Measurements from ENCODE around the gene CNTN5. TPM values are rescaled to one million over a fixed set of nuclear protein-coding genes. Genes with fewer than 3 reads are reported as not detected.

Gene CNTN5
- total RNA-seq, 1 donor from 2014 or later = 1.6 TPM

DNA sequence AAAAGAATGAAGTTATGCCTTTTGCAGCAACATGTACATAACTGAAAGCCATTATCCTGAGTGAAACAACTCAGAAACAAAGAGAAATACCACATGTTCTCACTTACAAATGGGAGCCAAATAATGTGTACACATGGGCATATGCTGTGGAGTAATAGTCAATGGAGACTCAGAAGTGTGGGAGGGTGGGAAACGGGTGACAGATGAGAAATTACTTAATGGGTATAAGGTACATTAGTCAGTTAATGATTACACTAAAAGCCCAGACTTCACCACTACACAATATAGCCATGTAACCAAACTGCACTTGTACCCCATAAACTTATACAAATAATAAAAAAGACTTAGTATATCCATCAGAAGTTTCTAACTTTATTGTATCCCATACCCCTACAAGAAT is 992.3 kb downstream of the CNTN5 start:
- no peak for DNase-seq
- TF ChIP-seq, protein P1, sequence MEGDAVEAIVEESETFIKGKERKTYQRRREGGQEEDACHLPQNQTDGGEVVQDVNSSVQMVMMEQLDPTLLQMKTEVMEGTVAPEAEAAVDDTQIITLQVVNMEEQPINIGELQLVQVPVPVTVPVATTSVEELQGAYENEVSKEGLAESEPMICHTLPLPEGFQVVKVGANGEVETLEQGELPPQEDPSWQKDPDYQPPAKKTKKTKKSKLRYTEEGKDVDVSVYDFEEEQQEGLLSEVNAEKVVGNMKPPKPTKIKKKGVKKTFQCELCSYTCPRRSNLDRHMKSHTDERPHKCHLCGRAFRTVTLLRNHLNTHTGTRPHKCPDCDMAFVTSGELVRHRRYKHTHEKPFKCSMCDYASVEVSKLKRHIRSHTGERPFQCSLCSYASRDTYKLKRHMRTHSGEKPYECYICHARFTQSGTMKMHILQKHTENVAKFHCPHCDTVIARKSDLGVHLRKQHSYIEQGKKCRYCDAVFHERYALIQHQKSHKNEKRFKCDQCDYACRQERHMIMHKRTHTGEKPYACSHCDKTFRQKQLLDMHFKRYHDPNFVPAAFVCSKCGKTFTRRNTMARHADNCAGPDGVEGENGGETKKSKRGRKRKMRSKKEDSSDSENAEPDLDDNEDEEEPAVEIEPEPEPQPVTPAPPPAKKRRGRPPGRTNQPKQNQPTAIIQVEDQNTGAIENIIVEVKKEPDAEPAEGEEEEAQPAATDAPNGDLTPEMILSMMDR (IDR thresholded peaks at IDR 0.05; ENCODE audit: partially characterized antibody, unreplicated experiment) = no peak
- no peak overlapping the region for H3K4me3 Mint-ChIP-seq (ENCODE audit: unreplicated experiment)
- H3K27ac Mint-ChIP-seq (ENCODE audit: unreplicated experiment) = no peak overlapping the region
- peaks cover 18% of the 10 kb centered on the region for H3K4me1 Mint-ChIP-seq (ENCODE audit: low read depth, unreplicated experiment)
- no peaks in the 10 kb centered on the region for H3K9me3 Mint-ChIP-seq (ENCODE audit: unreplicated experiment)
- H3K27me3 Mint-ChIP-seq (ENCODE audit: unreplicated experiment) = no peaks in the 10 kb centered on the region
- H3K36me3 Mint-ChIP-seq (ENCODE audit: unreplicated experiment) = no peaks in the 10 kb centered on the region

DNA sequence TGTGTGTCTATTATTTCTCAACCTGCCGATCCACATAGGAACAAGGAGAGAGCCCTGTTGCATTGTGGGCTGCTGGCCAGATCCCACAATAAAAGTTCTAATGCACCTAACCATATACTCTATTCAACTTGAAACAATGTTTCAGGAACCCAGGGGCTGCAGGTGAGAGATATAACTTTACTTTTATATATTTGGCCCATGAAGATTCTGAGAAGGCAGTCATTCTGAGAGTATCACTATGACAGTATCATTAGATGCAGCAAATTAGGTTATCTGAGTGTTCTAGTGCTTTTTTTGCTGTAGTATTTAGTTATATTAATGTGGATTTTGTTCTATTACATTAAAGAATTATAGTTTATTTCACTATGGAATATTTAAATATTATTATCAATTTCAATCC is 1011.2 kb downstream of the CNTN5 start:
- Mint-ChIP-seq H3K4me3 (ENCODE audit: unreplicated experiment) (no peak overlapping the region), H3K36me3 (ENCODE audit: unreplicated experiment) (no peaks in the 10 kb centered on the region), H3K9me3 (ENCODE audit: unreplicated experiment) (peaks cover 2% of the 10 kb centered on the region), H3K4me1 (ENCODE audit: low read depth, unreplicated experiment) (no peaks in the 10 kb centered on the region), H3K27me3 (ENCODE audit: unreplicated experiment) (no peaks in the 10 kb centered on the region), H3K27ac (ENCODE audit: unreplicated experiment) (no peak overlapping the region)
- no peak for DNase-seq
- TF ChIP-seq, protein P1 (IDR thresholded peaks at IDR 0.05; ENCODE audit: partially characterized antibody, unreplicated experiment) = no peak

DNA sequence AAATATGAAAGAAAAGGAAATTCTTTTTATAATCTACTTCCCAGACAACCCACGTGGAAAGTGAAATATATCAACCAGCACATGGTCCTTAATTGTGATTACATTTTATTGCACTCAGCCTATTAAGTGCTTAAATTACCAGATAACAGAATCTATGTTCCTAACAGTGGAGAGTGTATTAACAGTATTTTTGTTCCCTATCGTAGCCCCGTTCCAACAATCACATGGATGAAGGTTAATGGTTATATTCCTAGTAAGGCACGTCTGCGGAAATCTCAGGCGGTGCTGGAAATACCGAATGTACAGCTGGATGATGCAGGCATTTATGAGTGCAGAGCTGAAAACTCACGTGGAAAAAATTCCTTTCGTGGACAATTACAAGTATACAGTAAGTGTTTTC is 1040.3 kb downstream of the CNTN5 start:
- Mint-ChIP-seq H3K27ac (ENCODE audit: unreplicated experiment) (no peak overlapping the region), H3K9me3 (ENCODE audit: unreplicated experiment) (no peaks in the 10 kb centered on the region), H3K36me3 (ENCODE audit: unreplicated experiment) (no peaks in the 10 kb centered on the region), H3K4me3 (ENCODE audit: unreplicated experiment) (no peak overlapping the region), H3K27me3 (ENCODE audit: unreplicated experiment) (no peaks in the 10 kb centered on the region), H3K4me1 (ENCODE audit: low read depth, unreplicated experiment) (peaks cover 2% of the 10 kb centered on the region)
- DNase-seq = no peak
- TF ChIP-seq, protein P1 (IDR thresholded peaks at IDR 0.05; ENCODE audit: partially characterized antibody, unreplicated experiment) = no peak

DNA sequence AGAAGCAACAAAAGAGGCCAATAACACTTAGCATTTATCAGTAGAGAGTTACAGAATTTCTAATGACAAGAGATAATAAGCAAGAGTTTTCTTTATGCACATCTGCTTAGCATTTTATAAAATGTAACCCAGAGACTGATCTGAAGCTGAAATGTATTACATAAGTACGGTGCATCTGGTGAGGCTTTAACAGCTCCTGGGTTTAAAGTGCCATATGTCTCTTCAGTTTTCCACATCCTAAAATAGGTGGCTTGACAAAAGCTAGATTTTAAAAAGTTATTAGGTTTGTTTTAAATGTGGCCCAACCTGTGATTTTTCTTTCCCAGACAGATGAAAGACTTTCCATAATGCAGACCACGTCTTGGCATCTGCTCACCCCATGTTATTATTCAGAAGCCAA is 1045.7 kb downstream of the CNTN5 start:
- Mint-ChIP-seq H3K36me3 (ENCODE audit: unreplicated experiment) (no peaks in the 10 kb centered on the region), H3K9me3 (ENCODE audit: unreplicated experiment) (no peaks in the 10 kb centered on the region), H3K27me3 (ENCODE audit: unreplicated experiment) (peaks cover 2% of the 10 kb centered on the region), H3K27ac (ENCODE audit: unreplicated experiment) (peak overlapping the region; percentile 84), H3K4me1 (ENCODE audit: low read depth, unreplicated experiment) (peaks cover 13% of the 10 kb centered on the region), H3K4me3 (ENCODE audit: unreplicated experiment) (no peak overlapping the region)
- DNase-seq = no peak
- TF ChIP-seq, protein P1 (IDR thresholded peaks at IDR 0.05; ENCODE audit: partially characterized antibody, unreplicated experiment) = no peak

DNA sequence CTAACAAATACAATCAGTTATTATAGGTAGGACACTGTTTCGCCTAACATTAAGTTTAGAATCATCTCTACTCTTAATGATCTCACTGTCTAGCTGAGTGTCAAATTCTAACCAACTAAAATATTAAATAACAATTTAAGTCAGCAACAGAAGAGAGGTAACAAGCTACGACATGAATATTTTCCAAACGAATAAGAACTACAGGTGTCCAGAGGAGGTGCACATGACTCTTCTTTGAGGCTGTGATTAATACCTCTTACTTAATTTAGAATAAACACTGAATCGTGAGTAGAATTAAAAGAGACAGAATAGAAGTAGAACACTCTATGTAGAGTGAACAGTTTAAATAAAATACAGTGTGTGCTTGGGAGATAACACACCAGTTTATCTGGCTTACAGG is 1047.4 kb downstream of the CNTN5 start:
- no peak for DNase-seq
- Mint-ChIP-seq H3K4me1 (ENCODE audit: low read depth, unreplicated experiment) (peaks cover 13% of the 10 kb centered on the region), H3K27me3 (ENCODE audit: unreplicated experiment) (peaks cover 2% of the 10 kb centered on the region), H3K4me3 (ENCODE audit: unreplicated experiment) (no peak overlapping the region), H3K36me3 (ENCODE audit: unreplicated experiment) (no peaks in the 10 kb centered on the region), H3K9me3 (ENCODE audit: unreplicated experiment) (no peaks in the 10 kb centered on the region), H3K27ac (ENCODE audit: unreplicated experiment) (no peak overlapping the region)
- TF ChIP-seq, protein P1 (IDR thresholded peaks at IDR 0.05; ENCODE audit: partially characterized antibody, unreplicated experiment) = no peak
